Retinal pigment epithelial cell (primary cell): ENCODE data around the gene AMBRA1.

Experiments
- DNase-seq: peaks from one replicate; pipeline ENCODE4 v3.0.0-alpha.2; 2010; ENCODE audit warnings: low read depth
- H3K4me3 ChIP-seq: 2 replicates; pipeline ENCODE4 v1.5.1; 2011; ENCODE audit warnings: mild to moderate bottlenecking, low read length, control low read depth, moderate library complexity
- CTCF ChIP-seq: conservative IDR thresholded peaks from 2 replicates; pipeline ENCODE4 v1.5.1; 2011; ENCODE audit warnings: low read depth, low read length, control low read depth, inconsistent platforms

Gene AMBRA1

DNA sequence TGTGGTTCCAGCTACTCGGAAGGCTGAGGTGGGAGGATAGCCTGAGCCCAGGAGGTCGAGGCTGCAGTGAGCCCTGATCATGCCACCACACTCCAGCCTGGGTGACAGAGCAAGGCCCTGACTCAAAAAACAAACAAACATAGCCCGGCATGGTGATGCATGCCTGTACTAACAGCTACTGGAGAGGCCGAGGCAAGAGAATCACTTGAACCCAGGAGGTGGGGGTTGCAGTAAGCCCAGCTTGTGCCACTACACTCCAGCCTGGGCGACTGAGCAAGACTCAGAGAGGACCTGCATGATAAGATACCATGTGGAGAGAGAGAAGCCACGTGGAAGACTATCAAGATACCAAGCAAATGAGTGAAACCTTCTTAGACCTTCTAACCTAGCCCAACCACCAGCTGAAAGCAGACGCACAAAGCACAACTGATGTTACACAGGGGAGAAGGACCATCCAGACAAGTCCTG lies 36.1 kb downstream of the AMBRA1 start:
- DNase-seq, result no peak
- H3K4me3 ChIP-seq, result no peak overlapping the region
- no peak for TF ChIP-seq CTCF

GRCh38 chr11:46555267-46556054 lies 38.4 kb downstream of the AMBRA1 start:
- DNase-seq, result no peak
- H3K4me3 ChIP-seq, result no peak overlapping the region
- no peak for TF ChIP-seq CTCF

- DNase-seq, result peak; percentile 72
- peak overlapping the region; percentile 16 for H3K4me3 ChIP-seq
- no peak for TF ChIP-seq CTCF
Observed at GRCh38 chr11:46554213-46555147, 39.3 kb downstream of the AMBRA1 start.

DNA sequence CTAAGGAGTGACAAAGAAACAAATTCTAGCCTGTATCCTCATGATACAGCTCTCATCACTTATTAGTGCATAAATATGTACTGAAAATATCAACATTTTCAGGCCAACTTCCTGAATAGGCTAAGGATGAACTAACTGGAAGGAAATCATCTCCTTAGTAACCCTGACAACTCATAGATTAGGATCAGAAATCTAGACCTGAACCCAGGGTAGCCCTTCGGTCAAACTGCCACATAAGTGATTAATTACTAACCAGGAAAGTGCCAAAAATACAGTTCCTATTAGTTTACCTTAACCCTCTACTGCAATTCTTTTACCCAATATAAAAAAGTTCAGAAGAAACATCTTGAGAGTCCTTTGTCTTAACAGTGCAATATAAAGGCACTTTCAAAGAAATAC lies 40.0 kb downstream of the AMBRA1 start:
- TF ChIP-seq CTCF, result no peak
- peak overlapping the region; percentile 13 for H3K4me3 ChIP-seq
- no peak for DNase-seq

GRCh38 chr11:46551261-46551660 lies 42.6 kb downstream of the AMBRA1 start:
- H3K4me3 ChIP-seq, result no peak overlapping the region
- DNase-seq, result no peak
- TF ChIP-seq CTCF, result no peak

DNA sequence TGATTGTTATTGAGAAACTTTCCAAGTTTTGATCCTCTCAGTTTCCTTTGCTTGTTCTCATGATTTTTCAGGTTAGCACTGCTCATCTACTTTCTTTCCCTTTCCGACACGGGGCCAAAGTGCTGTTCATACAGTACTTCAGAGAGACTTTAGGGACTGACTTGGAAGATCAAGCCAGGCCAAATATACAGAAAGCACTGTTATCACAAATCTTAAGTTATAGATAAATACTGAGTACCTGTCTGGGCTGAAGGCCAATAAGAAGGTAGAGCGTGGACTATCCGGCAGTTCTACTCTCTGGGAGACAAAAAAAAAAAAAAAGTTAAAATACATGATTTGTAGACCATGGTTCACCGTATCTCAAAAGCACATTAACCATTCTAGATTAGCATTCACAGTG lies 46.2 kb downstream of the AMBRA1 start:
- DNase-seq, result no peak
- H3K4me3 ChIP-seq, result no peak overlapping the region
- TF ChIP-seq CTCF, result no peak
